ENCODE data around the gene SLC25A23. TPM values are rescaled to one million over a fixed set of nuclear protein-coding genes. Genes with fewer than 3 reads are reported as not detected.

Gene SLC25A23
- total and polyA plus RNA-seq, 10 of the 15 experiments (the other 5 are each of a cell fraction or from before 2014, with no cell fraction given) = 10.2 to 85.8 (median 50.0) TPM

DNA sequence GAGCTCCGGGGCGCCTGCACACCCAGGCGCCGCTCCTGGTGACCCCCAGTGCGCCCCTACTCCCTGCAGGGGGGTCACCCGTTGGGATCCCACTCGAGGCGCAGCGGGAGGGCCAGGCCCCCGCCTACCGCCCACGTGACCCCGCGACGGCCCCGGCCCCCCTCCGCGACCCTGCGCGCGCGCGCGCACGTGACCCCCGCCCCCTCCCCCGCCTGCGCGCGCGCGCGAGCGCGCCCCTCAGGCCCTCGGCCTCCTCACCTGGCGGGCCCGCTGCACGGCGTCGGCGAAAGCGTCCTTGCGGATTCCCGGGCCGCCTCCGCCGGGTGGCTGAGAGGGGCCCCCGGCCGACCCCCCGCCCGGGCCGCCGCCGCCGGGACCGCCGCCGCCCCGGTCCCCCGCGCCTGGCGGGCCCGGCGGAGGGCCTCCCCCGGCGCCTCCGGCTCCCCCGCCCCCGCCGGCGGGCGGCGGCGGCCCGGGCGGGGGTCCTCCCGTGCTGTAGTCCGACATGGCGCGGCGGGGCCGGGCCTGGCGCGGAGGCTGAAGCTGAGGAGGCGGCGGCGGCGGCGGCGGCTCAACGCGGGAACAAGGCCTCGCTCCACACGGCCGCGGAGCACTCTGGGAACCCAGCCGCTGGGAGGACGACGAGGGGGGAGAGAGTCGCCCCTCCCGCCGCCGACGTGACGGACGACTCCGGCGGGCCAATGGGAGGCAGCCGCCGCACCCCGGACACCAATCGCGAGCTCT is 35.2 kb downstream of the SLC25A23 start, which contains the start of gene KHSRP (continued):
- TF ChIP-seq, protein P1, sequence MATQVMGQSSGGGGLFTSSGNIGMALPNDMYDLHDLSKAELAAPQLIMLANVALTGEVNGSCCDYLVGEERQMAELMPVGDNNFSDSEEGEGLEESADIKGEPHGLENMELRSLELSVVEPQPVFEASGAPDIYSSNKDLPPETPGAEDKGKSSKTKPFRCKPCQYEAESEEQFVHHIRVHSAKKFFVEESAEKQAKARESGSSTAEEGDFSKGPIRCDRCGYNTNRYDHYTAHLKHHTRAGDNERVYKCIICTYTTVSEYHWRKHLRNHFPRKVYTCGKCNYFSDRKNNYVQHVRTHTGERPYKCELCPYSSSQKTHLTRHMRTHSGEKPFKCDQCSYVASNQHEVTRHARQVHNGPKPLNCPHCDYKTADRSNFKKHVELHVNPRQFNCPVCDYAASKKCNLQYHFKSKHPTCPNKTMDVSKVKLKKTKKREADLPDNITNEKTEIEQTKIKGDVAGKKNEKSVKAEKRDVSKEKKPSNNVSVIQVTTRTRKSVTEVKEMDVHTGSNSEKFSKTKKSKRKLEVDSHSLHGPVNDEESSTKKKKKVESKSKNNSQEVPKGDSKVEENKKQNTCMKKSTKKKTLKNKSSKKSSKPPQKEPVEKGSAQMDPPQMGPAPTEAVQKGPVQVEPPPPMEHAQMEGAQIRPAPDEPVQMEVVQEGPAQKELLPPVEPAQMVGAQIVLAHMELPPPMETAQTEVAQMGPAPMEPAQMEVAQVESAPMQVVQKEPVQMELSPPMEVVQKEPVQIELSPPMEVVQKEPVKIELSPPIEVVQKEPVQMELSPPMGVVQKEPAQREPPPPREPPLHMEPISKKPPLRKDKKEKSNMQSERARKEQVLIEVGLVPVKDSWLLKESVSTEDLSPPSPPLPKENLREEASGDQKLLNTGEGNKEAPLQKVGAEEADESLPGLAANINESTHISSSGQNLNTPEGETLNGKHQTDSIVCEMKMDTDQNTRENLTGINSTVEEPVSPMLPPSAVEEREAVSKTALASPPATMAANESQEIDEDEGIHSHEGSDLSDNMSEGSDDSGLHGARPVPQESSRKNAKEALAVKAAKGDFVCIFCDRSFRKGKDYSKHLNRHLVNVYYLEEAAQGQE (IDR thresholded peaks at IDR 0.05; ENCODE audit: low read depth, low read length) = no peak
- peak; percentile 68; the same call in 1 of the 2 replicates for TF ChIP-seq RB1 (IDR thresholded peaks at IDR 0.05; ENCODE audit: borderline replicate concordance)
- no peak for TF ChIP-seq STAT1 (conservative IDR thresholded peaks at IDR 0.05)
- no peak for TF ChIP-seq TCF12 (IDR thresholded peaks at IDR 0.05; ENCODE audit: low read depth, low read length)
- TF ChIP-seq, protein P2, sequence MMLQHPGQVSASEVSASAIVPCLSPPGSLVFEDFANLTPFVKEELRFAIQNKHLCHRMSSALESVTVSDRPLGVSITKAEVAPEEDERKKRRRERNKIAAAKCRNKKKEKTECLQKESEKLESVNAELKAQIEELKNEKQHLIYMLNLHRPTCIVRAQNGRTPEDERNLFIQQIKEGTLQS (IDR thresholded peaks at IDR 0.05; ENCODE audit: borderline replicate concordance, extremely low read depth, low read depth, low read length) = 0 out of 2 replicates have a peak, but pooled peaks have one; percentile 26
- TF ChIP-seq NFYA (IDR thresholded peaks at IDR 0.05; ENCODE audit: borderline replicate concordance, low read depth, low read length) = no peak
- no peak for TF ChIP-seq RELA (IDR thresholded peaks at IDR 0.05; ENCODE audit: borderline replicate concordance, partially characterized antibody)
- TF ChIP-seq MYC (IDR thresholded peaks at IDR 0.05; ENCODE audit: insufficient read depth, insufficient read length, insufficient replicate concordance, low read length, severe bottlenecking) = no peak
- TF ChIP-seq CEBPB (IDR thresholded peaks at IDR 0.05; ENCODE audit: borderline replicate concordance in 1 of 2, low read depth in 2 of 2, low read length in 2 of 2) = no peak
- no peak for TF ChIP-seq GABPA (IDR thresholded peaks at IDR 0.05; ENCODE audit: low read depth)
- TF ChIP-seq POU2F2 (IDR thresholded peaks at IDR 0.05; ENCODE audit: borderline replicate concordance, low read depth, low read length) = no peak
- TF ChIP-seq EP300 (IDR thresholded peaks at IDR 0.05; ENCODE audit: borderline replicate concordance in 1 of 2, control insufficient read depth in 1 of 2, low read depth in 2 of 2, low read length in 2 of 2) = no peak
- TF ChIP-seq CBX3 (IDR thresholded peaks at IDR 0.05; ENCODE audit: borderline replicate concordance, low read depth) = no peak
- TF ChIP-seq, protein P3, sequence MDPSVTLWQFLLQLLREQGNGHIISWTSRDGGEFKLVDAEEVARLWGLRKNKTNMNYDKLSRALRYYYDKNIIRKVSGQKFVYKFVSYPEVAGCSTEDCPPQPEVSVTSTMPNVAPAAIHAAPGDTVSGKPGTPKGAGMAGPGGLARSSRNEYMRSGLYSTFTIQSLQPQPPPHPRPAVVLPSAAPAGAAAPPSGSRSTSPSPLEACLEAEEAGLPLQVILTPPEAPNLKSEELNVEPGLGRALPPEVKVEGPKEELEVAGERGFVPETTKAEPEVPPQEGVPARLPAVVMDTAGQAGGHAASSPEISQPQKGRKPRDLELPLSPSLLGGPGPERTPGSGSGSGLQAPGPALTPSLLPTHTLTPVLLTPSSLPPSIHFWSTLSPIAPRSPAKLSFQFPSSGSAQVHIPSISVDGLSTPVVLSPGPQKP (IDR thresholded peaks at IDR 0.05; ENCODE audit: low read depth, low read length) = no peak
- no peak for TF ChIP-seq TCF3 (IDR thresholded peaks at IDR 0.05; ENCODE audit: borderline replicate concordance, insufficient read depth, low read depth, low read length)
- TF ChIP-seq RFX5 (IDR thresholded peaks at IDR 0.05; ENCODE audit: low read depth, low read length) = peak; percentile 80; the same call in 1 of the 2 replicates
- TF ChIP-seq, protein P4, sequence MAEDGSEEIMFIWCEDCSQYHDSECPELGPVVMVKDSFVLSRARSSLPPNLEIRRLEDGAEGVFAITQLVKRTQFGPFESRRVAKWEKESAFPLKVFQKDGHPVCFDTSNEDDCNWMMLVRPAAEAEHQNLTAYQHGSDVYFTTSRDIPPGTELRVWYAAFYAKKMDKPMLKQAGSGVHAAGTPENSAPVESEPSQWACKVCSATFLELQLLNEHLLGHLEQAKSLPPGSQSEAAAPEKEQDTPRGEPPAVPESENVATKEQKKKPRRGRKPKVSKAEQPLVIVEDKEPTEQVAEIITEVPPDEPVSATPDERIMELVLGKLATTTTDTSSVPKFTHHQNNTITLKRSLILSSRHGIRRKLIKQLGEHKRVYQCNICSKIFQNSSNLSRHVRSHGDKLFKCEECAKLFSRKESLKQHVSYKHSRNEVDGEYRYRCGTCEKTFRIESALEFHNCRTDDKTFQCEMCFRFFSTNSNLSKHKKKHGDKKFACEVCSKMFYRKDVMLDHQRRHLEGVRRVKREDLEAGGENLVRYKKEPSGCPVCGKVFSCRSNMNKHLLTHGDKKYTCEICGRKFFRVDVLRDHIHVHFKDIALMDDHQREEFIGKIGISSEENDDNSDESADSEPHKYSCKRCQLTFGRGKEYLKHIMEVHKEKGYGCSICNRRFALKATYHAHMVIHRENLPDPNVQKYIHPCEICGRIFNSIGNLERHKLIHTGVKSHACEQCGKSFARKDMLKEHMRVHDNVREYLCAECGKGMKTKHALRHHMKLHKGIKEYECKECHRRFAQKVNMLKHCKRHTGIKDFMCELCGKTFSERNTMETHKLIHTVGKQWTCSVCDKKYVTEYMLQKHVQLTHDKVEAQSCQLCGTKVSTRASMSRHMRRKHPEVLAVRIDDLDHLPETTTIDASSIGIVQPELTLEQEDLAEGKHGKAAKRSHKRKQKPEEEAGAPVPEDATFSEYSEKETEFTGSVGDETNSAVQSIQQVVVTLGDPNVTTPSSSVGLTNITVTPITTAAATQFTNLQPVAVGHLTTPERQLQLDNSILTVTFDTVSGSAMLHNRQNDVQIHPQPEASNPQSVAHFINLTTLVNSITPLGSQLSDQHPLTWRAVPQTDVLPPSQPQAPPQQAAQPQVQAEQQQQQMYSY (CRISPR knock-in tag; IDR thresholded peaks at IDR 0.05) = no peak
